Spleen (tissue), 11 donors: ENCODE results near the gene ADGRG3. TPM values are rescaled to one million over a fixed set of nuclear protein-coding genes. Genes with fewer than 3 reads are reported as not detected.
A peak's percentile ranks its signal among the peaks of the same experiment; 100 is the strongest.
"Not testable (repeated sequence)": the region's sequence is repeated elsewhere in the genome, so short reads cannot be mapped to it uniquely, and the experiment has no call there.

Experiments
- DNase-seq: peaks from one replicate; pipeline ENCODE4 v3.0.0-alpha.2; 2020
- H3K27ac ChIP-seq, 8 donors: fragments of 200-600 bp; sonication (generic) in 7 of 8; 1 replicate in 4 of 8; 2 replicates in 4 of 8; pipeline versions ENCODE4 v1.5.0 to v1.8.0; 2016 to 2021; ENCODE audit warnings: inconsistent platforms in 4 of 8, mild to moderate bottlenecking in 4 of 8, moderate library complexity in 1 of 8
- H3K27me3 ChIP-seq, 7 donors: fragments of 200-600 bp; sonication (generic) in 6 of 7; replicated peaks in 1 of 7; 1 replicate in 4 of 7; 2 replicates in 3 of 7; pipeline versions ENCODE4 v1.5.0 to v1.8.0; 2016 to 2021; ENCODE audit warnings: inconsistent platforms in 3 of 7, mild to moderate bottlenecking in 1 of 7
- H3K36me3 ChIP-seq, 6 donors: fragments of 200-600 bp; sonication (generic) in 5 of 6; 1 replicate in 4 of 6; 2 replicates in 2 of 6; pipeline versions ENCODE4 v1.5.0 to v1.8.0; 2016 to 2021; ENCODE audit warnings: inconsistent platforms in 2 of 6
- H3K4me1 ChIP-seq, 6 donors: fragments of 200-600 bp; sonication (generic) in 5 of 6; 1 replicate in 3 of 6; 2 replicates in 3 of 6; pipeline versions ENCODE4 v1.5.0 to v1.8.0; 2016 to 2021; ENCODE audit warnings: inconsistent platforms in 3 of 6
- H3K4me3 ChIP-seq, 8 donors: fragments of 200-600 bp; sonication (generic) in 7 of 8; 1 replicate in 4 of 8; 2 replicates in 4 of 8; pipeline versions ENCODE4 v1.5.0 to v1.8.0; 2016 to 2021; ENCODE audit warnings: inconsistent platforms in 4 of 8, mild to moderate bottlenecking in 4 of 8, moderate library complexity in 2 of 8
- H3K9me3 ChIP-seq, 8 donors: fragments of 200-600 bp; sonication (generic) in 7 of 8; 1 replicate in 4 of 8; 2 replicates in 4 of 8; pipeline versions ENCODE4 v1.5.0 to v1.8.0; 2016 to 2021; ENCODE audit warnings: inconsistent platforms in 4 of 8
- POLR2A ChIP-seq, 3 donors: fragments of 450-650 bp; IDR thresholded peaks; one replicate each; pipeline ENCODE4 v1.5.1; 2017; ENCODE audit warnings: antibody characterized with exemption in 3 of 3, mild to moderate bottlenecking in 1 of 3
- POLR2AphosphoS5 ChIP-seq, 3 donors: sonication (generic); formaldehyde crosslinking; IDR thresholded peaks; one replicate each; pipeline ENCODE4 v1.5.1; 2017; ENCODE audit warnings: antibody characterized with exemption in 3 of 3
- WGBS, 5 donors: extraction: QIAGEN DNeasy Blood & Tissue Kit in 3 of 5; methylation state at CpG; one replicate each; pipeline versions ENCODE4 v1.1.5 to v1.1.7; 2013 to 2018; 5-methylcytosine and 5-hydroxymethylcytosine counted together
- intact Hi-C: fragments of 100-400 bp; cut with DNase I; formaldehyde crosslinking; loops from one replicate; pipeline ENCODE4 v1.15.0; 2023; ENCODE audit warnings: low total_unique reads
- polyA plus RNA-seq, 3 donors: library from polyadenylated mRNA; stranded (reverse); fragments of 200-250 nt; gene quantifications; one replicate each; pipeline ENCODE4 v1.2.1, GENCODE V29; 2013
- total RNA-seq, 7 donors: library from RNA; depleted of rRNA in 3 of 7; stranded (reverse); fragments of >200 nt in 3 of 7; fragmentation: NEBNext Ultra II Directional in 4 of 7; extraction: Animal tissue kit (Norgen Biotek cat#: 25700) in 4 of 7; gene quantifications; one replicate each; pipeline versions ENCODE4 v1.1.0 to v1.2.1, GENCODE V29; 2016 to 2021
- TF ChIP-seq, protein P1 (sequence below), 11 experiments: fragments of 200-600 bp in 7 of 11; fragments of 450-650 bp in 4 of 11; sonication (generic) in 4 of 11; IDR thresholded peaks in 8 of 11; conservative IDR thresholded peaks in 3 of 11; 1 replicate in 7 of 11; 2 replicates in 4 of 11; pipeline versions ENCODE4 v1.4.0 to v1.8.0; 2016 to 2021; ENCODE audit warnings: antibody characterized with exemption in 11 of 11, inconsistent platforms in 4 of 11, mild to moderate bottlenecking in 1 of 11
- donor health status: healthy with polysubstance abuse.
- donor health status: DM: no; HTN: no; CAD: no; lungs with moderate emphysema.
- donor health status: DM: no; HTN: no; CAD: no.
- donor health status: Bipolar disorder and iron deficiency.
- donor health status: healthy.
- donor health status: DM: no; HTN: no; CAD: no.
- donor health status: DM: yes; HTN: yes; CAD: no.

ADGRG3 gene
- total and polyA plus RNA-seq, 10 donors = 2.5 to 116 (median 27.2) TPM

GRCh38 chr16:57667526-57668262 lies 412 bp upstream of the ADGRG3 start:
- peak overlapping the region in 3 of 8 donors; percentile 32 to 61 (median 32) for H3K4me3 ChIP-seq
- H3K27ac ChIP-seq = peak overlapping the region in 7 of 8 donors; percentile 72 to 95 (median 88)
- peaks cover 0 to 10% (median 0%) of the 10 kb centered on the region in 6 donors for H3K36me3 ChIP-seq
- intact Hi-C loops = no loop called here
- DNase-seq = peak; percentile 93
- TF ChIP-seq POLR2A (IDR thresholded peaks at IDR 0.05) = no peak
- peak; percentile 48 to 87 (median 84) for TF ChIP-seq POLR2AphosphoS5 (IDR thresholded peaks at IDR 0.05)
- TF ChIP-seq, protein P1, sequence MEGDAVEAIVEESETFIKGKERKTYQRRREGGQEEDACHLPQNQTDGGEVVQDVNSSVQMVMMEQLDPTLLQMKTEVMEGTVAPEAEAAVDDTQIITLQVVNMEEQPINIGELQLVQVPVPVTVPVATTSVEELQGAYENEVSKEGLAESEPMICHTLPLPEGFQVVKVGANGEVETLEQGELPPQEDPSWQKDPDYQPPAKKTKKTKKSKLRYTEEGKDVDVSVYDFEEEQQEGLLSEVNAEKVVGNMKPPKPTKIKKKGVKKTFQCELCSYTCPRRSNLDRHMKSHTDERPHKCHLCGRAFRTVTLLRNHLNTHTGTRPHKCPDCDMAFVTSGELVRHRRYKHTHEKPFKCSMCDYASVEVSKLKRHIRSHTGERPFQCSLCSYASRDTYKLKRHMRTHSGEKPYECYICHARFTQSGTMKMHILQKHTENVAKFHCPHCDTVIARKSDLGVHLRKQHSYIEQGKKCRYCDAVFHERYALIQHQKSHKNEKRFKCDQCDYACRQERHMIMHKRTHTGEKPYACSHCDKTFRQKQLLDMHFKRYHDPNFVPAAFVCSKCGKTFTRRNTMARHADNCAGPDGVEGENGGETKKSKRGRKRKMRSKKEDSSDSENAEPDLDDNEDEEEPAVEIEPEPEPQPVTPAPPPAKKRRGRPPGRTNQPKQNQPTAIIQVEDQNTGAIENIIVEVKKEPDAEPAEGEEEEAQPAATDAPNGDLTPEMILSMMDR (IDR thresholded peaks at IDR 0.05 in 8 of 11, conservative IDR thresholded peaks at IDR 0.05 in 3 of 11) = peak in 8 of 11 experiments; percentile 11 to 77 (median 56)
- 45 to 65% (median 52%) methylated on average over 13 to 17 of the region's 17 CpGs for WGBS, 5 donors
- H3K9me3 ChIP-seq = no peaks in the 10 kb centered on the region
- peaks cover 0 to 17% (median 0%) of the 10 kb centered on the region in 7 donors for H3K27me3 ChIP-seq
- peaks cover 0 to 50% (median 4%) of the 10 kb centered on the region in 6 donors for H3K4me1 ChIP-seq

DNA sequence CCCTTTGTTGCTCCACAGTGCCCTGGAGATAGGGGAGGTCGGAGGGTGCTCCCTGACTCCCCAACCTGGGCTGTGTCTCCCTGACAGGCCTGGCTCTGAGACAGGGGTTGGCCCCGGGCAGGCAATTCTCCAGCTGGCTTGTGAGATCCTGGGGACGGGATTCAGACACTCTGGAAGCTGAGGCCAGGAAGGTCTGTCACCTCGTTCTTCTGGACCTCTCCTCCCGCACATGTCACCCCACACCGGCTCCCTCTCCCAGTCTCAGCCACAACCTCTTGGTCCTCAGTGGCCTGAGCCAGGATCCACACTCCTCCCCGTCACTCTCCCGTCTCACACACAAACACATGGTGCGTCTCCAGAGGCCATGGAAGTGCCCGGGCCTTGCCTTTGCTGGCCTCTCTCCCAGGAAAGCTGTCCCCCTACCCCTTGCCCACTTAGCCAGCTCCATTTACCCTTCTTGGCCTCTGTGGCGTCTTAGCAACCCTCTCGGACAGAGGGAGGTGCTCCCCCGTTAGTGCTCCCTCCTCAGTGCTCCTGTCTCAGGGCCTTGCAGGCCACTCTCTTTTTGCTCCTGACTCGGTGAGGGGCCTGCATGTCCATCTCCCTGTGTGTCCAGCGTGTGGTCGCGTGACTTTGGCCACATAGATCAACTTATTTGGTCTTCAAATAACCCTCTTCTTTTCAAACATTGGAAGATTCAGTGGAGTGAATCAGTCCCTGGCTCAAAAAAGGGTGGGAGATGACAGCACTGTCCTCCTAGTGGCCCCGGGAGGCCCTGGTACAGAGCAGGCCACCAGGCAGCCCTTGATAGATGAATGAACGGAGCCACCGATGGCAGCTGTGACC lies 747 bp downstream of the ADGRG3 start:
- TF ChIP-seq POLR2AphosphoS5 (IDR thresholded peaks at IDR 0.05) = no peak
- no peak for TF ChIP-seq POLR2A (IDR thresholded peaks at IDR 0.05)
- TF ChIP-seq, protein P1 (IDR thresholded peaks at IDR 0.05 in 8 of 11, conservative IDR thresholded peaks at IDR 0.05 in 3 of 11) = no peak
- Histone ChIP-seq H3K27me3 (peaks cover 0 to 17% (median 0%) of the 10 kb centered on the region in 7 donors), H3K27ac (peak overlapping the region in 7 of 8 donors; percentile 72 to 95 (median 88)), H3K4me1 (peaks cover 0 to 50% (median 4%) of the 10 kb centered on the region in 6 donors), H3K9me3 (no peaks in the 10 kb centered on the region), H3K4me3 (peak overlapping the region in 5 of 8 donors; percentile 13 to 61 (median 32)), H3K36me3 (peaks cover 0 to 12% (median 0%) of the 10 kb centered on the region in 6 donors)
- peak; percentile 76 for DNase-seq
- intact Hi-C loops = no loop called here
- 77 to 92% (median 87%) methylated on average over 18 to 20 of the region's 20 CpGs for WGBS, 5 donors

GRCh38 chr16:57669476-57670162 lies 1.5 kb downstream of the ADGRG3 start:
- H3K36me3 ChIP-seq = peaks cover 0 to 19% (median 0%) of the 10 kb centered on the region in 6 donors
- 64 to 80% (median 71%) methylated on average over 10 to 12 of the region's 12 CpGs for WGBS, 5 donors
- peaks cover 0 to 17% (median 0%) of the 10 kb centered on the region in 7 donors for H3K27me3 ChIP-seq
- H3K9me3 ChIP-seq = no peaks in the 10 kb centered on the region
- peak overlapping the region in 5 of 8 donors; percentile 11 to 61 (median 32) for H3K4me3 ChIP-seq
- TF ChIP-seq POLR2A (IDR thresholded peaks at IDR 0.05) (no peak), POLR2AphosphoS5 (IDR thresholded peaks at IDR 0.05) (peak in 2 of 3 donors; percentile 58 to 61)
- intact Hi-C loops = no loop called here
- peaks cover 0 to 47% (median 4%) of the 10 kb centered on the region in 6 donors for H3K4me1 ChIP-seq
- peak; percentile 78 for DNase-seq
- H3K27ac ChIP-seq = peak overlapping the region in 7 of 8 donors; percentile 72 to 95 (median 88)

DNA sequence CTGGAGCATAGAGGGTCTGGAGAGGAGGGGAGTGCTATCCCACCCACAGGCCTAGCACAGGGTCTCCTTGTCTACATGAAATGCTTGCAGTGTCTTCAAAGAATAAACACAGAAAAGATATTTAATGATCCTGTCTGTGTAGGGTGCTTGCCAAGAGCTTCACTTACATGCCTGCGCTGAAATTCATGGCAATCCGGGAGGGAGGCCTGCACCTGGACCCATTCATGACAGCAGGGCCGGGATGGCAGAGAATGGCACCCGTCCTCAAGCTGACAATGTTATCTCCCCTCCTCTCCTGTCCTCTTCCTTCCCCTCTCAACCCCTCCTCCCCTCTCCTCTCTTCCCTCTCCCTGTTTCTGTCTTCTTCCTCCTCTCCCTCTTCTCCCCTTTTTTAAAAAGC lies 2.1 kb downstream of the ADGRG3 start:
- WGBS, 5 donors = 22 to 52% (median 47%) methylated on average over 4 of the region's 4 CpGs

DNA sequence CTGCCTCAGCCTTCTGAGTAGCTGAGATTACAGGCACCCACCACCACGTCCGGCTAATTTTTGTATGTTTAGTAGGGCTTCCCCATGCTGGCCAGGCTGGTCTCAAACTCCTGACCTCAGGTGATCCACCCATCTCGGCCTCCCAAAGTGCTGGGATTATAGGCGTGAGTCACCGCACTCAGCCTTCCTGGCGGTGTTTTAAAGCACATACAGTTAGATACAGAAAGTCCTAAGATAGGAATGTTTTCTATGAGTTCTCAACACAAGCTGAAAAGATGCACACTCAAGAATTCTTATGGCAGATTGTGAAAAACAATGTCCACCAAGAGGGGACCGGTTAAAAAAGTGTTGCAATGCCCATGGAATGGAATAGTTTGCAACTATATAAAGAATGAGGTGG lies 3.3 kb downstream of the ADGRG3 start:
- WGBS, 5 donors = 81 to 90% (median 83%) methylated on average over 7 of the region's 7 CpGs
- intact Hi-C loops, DNase-seq, H3K9me3 ChIP-seq, H3K4me3 ChIP-seq: not testable (repeated sequence)
- Histone ChIP-seq H3K36me3 (peaks cover 0 to 23% (median 0%) of the 10 kb centered on the region in 6 donors), H3K4me1 (peaks cover 0 to 46% (median 4%) of the 10 kb centered on the region in 6 donors), H3K27ac (peak overlapping the region in 1 of 8 donors; percentile 95), H3K27me3 (peaks cover 0 to 17% (median 0%) of the 10 kb centered on the region in 7 donors)

More for the DNA sequence above, 2.1 kb downstream of the ADGRG3 start:
- Histone ChIP-seq H3K27me3 (peaks cover 0 to 17% (median 0%) of the 10 kb centered on the region in 7 donors), H3K36me3 (peaks cover 0 to 20% (median 0%) of the 10 kb centered on the region in 6 donors), H3K27ac (peak overlapping the region in 6 of 8 donors; percentile 22 to 95 (median 88)), H3K4me1 (peaks cover 0 to 45% (median 4%) of the 10 kb centered on the region in 6 donors), H3K4me3 (peak overlapping the region in 4 of 8 donors; percentile 11 to 61 (median 32)), H3K9me3 (no peaks in the 10 kb centered on the region)
- DNase-seq = no peak
- intact Hi-C loops = no loop called here
- TF ChIP-seq POLR2AphosphoS5 (IDR thresholded peaks at IDR 0.05) (no peak), POLR2A (IDR thresholded peaks at IDR 0.05) (no peak)
